ENCODE data around the gene MYO1B. TPM values are rescaled to one million over a fixed set of nuclear protein-coding genes. Genes with fewer than 3 reads are reported as not detected.
"Not testable (repeated sequence)": the region's sequence is repeated elsewhere in the genome, so short reads cannot be mapped to it uniquely, and the experiment has no call there.

MYO1B gene
- total RNA-seq, 1 donor from 2014 or later: 2.5 TPM

DNA sequence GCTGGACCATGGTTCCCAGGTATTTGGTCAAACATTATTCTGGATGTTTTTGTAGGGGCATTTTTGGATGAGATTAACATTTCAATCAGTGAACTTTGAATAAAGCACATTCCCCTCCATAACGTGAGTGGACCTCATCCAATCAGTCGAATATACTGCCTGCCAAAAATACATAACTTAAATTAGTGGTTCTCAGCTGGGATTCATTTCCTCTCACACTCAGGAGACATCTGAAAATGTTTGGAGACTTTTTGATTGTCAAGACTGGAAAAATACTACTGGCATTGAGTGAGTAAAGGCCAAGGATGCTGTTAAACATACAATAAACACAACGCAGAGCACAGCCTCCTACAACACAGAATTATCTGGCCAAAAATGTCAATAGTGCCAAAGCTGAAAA is 198.2 kb downstream of the MYO1B start:
- no peak for ATAC-seq (ENCODE audit: low read depth)

DNA sequence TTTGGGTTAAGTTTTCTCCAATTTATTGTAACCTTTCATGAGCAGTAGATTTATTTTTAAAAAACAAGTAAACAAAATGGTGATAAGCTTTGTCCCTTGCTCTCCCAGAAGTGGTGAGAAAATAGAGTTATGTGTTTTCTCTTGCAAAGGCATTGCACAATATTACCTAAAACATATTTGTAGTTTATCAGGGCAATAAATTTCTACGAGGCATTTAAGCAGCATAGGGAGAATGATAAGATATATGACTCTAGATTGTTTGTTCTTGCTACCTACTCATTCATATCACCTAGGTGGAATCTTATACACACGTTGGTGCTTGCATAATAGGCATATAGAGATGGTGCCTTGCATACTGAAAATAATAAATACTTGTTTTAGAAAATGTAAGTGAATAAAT is 201.7 kb downstream of the MYO1B start:
- DNase-seq (no peak), ATAC-seq (ENCODE audit: low read depth) (no peak)
- no peak overlapping the region for H3K27ac Mint-ChIP-seq
- TF ChIP-seq, protein P1, sequence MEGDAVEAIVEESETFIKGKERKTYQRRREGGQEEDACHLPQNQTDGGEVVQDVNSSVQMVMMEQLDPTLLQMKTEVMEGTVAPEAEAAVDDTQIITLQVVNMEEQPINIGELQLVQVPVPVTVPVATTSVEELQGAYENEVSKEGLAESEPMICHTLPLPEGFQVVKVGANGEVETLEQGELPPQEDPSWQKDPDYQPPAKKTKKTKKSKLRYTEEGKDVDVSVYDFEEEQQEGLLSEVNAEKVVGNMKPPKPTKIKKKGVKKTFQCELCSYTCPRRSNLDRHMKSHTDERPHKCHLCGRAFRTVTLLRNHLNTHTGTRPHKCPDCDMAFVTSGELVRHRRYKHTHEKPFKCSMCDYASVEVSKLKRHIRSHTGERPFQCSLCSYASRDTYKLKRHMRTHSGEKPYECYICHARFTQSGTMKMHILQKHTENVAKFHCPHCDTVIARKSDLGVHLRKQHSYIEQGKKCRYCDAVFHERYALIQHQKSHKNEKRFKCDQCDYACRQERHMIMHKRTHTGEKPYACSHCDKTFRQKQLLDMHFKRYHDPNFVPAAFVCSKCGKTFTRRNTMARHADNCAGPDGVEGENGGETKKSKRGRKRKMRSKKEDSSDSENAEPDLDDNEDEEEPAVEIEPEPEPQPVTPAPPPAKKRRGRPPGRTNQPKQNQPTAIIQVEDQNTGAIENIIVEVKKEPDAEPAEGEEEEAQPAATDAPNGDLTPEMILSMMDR (IDR thresholded peaks at IDR 0.05): no peak
- H3K4me3 Mint-ChIP-seq: no peak overlapping the region
- no peaks in the 10 kb centered on the region for H3K4me1 Mint-ChIP-seq
- no peaks in the 10 kb centered on the region for H3K36me3 Mint-ChIP-seq (ENCODE audit: low read depth)
- intact Hi-C loops (cut with micrococcal nuclease): no loop called here
- no peaks in the 10 kb centered on the region for H3K27me3 Mint-ChIP-seq
- H3K9me3 Mint-ChIP-seq: no peaks in the 10 kb centered on the region
- CTCF ChIA-PET: no interaction called here
- POLR2A ChIA-PET: no interaction called here

More for the DNA sequence above, 198.2 kb downstream of the MYO1B start:
- Mint-ChIP-seq H3K27me3 (no peaks in the 10 kb centered on the region), H3K4me1 (no peaks in the 10 kb centered on the region), H3K9me3 (no peaks in the 10 kb centered on the region), H3K4me3 (no peak overlapping the region), H3K27ac (no peak overlapping the region), H3K36me3 (ENCODE audit: low read depth) (no peaks in the 10 kb centered on the region)
- no peak for DNase-seq
- CTCF ChIA-PET: no interaction called here
- TF ChIP-seq, protein P1 (IDR thresholded peaks at IDR 0.05): no peak
- POLR2A ChIA-PET: no interaction called here
- intact Hi-C loops (cut with micrococcal nuclease): no loop called here

DNA sequence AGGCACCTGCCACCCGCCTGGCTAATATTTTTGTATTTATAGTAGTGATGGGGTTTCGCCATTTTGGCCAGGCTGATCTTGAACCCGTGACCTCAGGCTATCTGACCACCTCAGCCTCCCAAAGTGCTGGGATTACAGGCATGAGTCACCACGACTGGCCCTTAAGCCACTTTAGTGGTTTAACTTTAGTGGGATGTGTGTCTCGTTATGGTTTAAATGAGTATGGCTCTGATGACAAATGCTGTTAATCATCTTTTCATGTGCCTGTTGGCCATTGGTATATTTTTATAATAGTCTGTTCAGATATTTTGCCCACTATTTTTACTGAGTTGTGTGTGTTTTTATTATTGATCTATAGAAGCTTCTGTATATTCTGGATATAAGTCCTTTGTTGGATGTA is 205.9 kb downstream of the MYO1B start:
- H3K27me3 Mint-ChIP-seq: peaks cover 2% of the 10 kb centered on the region
- TF ChIP-seq, protein P1 (IDR thresholded peaks at IDR 0.05): no peak
- H3K4me3 Mint-ChIP-seq: no peak overlapping the region
- POLR2A ChIA-PET: interaction anchor here (0.7 kb wide), 1 partner anchor 1265 kb away, joined by 4 read pairs; no protein-coding TSS in a partner anchor
- CTCF ChIA-PET: no interaction called here
- H3K36me3 Mint-ChIP-seq (ENCODE audit: low read depth): no peaks in the 10 kb centered on the region
- intact Hi-C loops (cut with micrococcal nuclease): no loop called here
- no peak overlapping the region for H3K27ac Mint-ChIP-seq
- ATAC-seq (ENCODE audit: low read depth) (no peak), DNase-seq (no peak)
- no peaks in the 10 kb centered on the region for H3K4me1 Mint-ChIP-seq
- no peaks in the 10 kb centered on the region for H3K9me3 Mint-ChIP-seq

DNA sequence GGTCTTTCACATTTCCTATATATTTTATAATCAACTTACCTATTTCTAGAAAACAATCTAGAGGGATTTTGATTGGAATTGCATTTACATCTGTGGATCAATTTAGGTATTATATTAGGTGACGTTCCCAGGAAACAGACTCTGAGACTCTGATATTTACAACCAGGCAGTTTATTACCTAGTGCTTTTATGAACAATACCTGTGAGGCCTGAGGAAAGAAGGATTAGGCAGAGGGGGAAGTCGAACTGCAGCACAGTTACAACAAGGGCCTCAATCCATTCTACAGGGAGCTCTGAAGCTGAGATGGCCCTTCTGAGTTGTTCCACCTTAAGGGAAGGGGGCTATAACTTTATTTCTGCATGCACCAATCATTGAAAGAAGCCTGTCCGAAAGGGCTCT is 206.9 kb downstream of the MYO1B start:
- ChIA-PET CTCF (no interaction called here), POLR2A (no interaction called here)
- Mint-ChIP-seq H3K36me3 (ENCODE audit: low read depth) (no peaks in the 10 kb centered on the region), H3K9me3 (no peaks in the 10 kb centered on the region), H3K27me3 (peaks cover 2% of the 10 kb centered on the region), H3K4me3 (no peak overlapping the region), H3K4me1 (no peaks in the 10 kb centered on the region), H3K27ac (no peak overlapping the region)
- TF ChIP-seq, protein P1 (IDR thresholded peaks at IDR 0.05): no peak
- intact Hi-C loops (cut with micrococcal nuclease): no loop called here
- DNase-seq (no peak), ATAC-seq (ENCODE audit: low read depth) (no peak)

DNA sequence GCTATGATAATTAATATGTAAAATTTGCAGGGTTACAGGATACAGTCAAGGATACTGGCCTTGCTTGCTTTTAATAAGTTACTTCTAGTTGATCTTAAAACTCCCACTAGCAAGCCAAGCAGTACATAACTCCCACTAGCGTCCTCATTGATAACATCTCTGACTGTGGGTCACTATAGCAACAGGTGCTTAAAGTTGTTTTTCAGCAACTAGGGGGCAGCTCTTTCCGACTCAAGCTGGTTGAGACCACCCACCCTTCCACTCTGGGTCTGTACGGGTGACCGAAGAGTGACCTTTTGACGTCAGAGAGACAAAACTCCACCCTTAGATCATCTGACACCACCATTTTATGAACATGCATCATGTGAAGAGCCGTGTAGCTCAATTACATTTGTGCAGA is 208.6 kb downstream of the MYO1B start:
- CTCF ChIA-PET: no interaction called here
- POLR2A ChIA-PET: no interaction called here
- no peaks in the 10 kb centered on the region for H3K9me3 Mint-ChIP-seq
- no peak overlapping the region for H3K27ac Mint-ChIP-seq
- TF ChIP-seq, protein P1 (IDR thresholded peaks at IDR 0.05): no peak
- DNase-seq: no peak
- intact Hi-C loops (cut with micrococcal nuclease): no loop called here
- no peak overlapping the region for H3K4me3 Mint-ChIP-seq
- peaks cover 2% of the 10 kb centered on the region for H3K27me3 Mint-ChIP-seq
- no peaks in the 10 kb centered on the region for H3K36me3 Mint-ChIP-seq (ENCODE audit: low read depth)
- H3K4me1 Mint-ChIP-seq: no peaks in the 10 kb centered on the region
- ATAC-seq (ENCODE audit: low read depth): no peak

DNA sequence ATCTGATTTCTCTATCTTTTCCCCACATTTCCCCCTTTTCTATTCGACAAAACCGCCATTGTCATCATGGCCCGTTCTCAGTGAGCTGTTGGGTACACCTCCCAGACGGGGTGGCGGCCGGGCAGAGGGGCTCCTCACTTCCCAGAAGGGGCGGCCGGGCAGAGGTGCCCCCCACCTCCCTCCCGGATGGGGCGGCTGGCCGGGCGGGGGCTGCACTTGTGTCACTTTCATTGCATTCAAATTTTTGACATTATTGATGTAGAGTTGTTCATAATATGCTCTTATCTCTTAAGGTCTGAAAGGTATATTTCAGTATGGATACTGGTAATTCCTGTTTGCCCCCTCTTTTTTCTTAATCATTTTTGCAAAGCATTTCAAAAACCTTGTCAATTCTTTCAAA is 211.3 kb downstream of the MYO1B start:
- intact Hi-C loops (cut with micrococcal nuclease); H3K4me3 Mint-ChIP-seq; DNase-seq; H3K4me1 Mint-ChIP-seq; H3K36me3 Mint-ChIP-seq (ENCODE audit: low read depth); ATAC-seq (ENCODE audit: low read depth); POLR2A ChIA-PET; H3K27me3 Mint-ChIP-seq; H3K27ac Mint-ChIP-seq; CTCF ChIA-PET; H3K9me3 Mint-ChIP-seq: not testable (repeated sequence)
